HG02852 (cell line): Measurements from ENCODE around the gene MAP1LC3A.

Source experiments
- ATAC-seq: cut with Tn5 transposase; IDR thresholded peaks from one replicate; pipeline ENCODE4 v1.9.1; 2021; ENCODE audit warnings: mild to moderate bottlenecking, moderate library complexity; ENCODE audit not compliant: unreplicated experiment

Gene MAP1LC3A

DNA sequence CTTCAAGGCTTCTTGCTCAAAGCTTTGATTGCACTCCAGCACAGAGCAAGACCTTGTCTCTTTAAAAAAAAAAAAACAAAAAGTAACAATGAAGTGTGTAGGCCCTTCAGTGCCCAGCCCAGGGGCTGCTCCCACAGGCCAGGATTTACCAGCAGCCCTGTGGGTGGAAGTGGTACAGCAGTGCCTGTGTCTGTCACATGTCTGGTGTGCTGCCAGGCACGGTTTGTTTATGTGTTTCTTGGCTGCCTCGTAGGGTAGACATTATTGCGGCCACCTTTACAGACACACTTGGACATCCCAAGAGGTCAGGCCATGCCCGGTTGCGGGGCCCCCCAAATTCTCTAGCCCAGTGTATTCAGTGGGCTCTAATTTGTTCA lies 29.6 kb upstream of the MAP1LC3A start:
- no peak for ATAC-seq

DNA sequence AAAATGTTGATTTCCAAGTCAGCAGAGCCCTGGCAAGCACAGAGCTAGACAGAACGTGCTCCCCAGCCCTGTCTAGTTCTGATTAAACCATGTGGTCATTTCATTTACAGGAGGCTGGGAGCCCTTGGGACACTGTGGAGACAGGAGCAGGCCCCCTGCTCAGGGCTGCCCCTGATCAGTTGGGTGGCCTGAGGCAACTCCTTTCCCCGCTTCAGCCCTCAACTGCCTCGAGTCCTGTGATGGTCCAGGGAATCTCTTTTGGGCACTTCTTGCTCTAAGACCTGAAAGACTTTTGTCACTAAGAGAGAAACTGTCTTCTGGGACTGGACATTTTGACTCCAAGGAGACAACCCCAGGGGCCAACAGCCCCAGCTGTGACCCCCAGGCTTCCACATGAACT lies 28.8 kb upstream of the MAP1LC3A start:
- no peak for ATAC-seq

DNA sequence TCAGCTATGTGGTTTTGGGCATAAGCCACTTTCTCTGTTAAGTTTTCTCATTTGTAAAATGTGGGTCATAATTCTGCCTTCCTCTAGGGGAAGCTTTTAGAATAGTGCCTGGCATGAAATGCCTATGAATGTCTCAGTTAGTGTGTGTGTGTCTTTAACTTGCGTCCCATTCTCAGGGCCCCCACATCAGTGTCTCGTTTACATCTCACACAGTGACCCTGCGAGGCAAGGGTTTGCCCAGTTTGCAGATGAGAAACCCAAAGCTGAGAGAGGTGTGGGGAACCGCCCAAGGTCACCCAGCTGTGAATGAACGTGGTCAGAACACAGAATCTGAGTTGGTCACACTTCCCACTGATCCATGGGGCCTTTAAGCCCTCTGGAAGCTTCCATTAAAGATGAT lies 28.2 kb upstream of the MAP1LC3A start:
- no peak for ATAC-seq

DNA sequence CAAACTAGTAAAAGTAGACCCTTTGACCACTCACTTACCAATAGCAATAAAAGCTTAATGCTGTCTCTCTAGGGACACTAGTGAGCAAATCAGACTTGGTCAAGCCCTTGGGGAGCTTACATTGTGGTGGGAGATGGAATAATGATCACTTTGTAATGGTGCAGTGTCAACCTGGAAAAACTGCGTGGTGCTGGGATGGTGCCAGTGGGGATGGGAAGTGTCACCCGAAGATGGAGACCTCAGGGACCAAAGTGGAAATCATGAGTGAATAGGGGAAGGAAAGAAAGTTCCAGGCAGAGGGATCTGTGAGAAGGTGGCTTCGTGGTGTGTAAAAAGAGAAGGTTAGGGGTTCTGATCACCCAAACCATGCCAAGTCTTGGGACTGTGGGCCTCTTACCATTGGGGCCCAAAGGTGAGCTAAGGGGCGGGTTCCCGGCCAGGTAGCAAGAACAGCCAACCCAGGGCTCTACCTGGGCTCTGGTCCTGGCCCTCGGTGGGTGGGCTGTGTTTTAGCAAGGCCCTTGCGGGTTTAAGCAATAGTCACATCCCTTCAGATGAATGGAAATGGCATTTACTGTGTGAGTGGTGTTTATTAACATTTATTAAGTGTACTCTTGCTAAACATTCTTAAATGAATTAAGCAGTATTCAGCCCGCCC lies 26.8 kb upstream of the MAP1LC3A start:
- ATAC-seq, result no peak

DNA sequence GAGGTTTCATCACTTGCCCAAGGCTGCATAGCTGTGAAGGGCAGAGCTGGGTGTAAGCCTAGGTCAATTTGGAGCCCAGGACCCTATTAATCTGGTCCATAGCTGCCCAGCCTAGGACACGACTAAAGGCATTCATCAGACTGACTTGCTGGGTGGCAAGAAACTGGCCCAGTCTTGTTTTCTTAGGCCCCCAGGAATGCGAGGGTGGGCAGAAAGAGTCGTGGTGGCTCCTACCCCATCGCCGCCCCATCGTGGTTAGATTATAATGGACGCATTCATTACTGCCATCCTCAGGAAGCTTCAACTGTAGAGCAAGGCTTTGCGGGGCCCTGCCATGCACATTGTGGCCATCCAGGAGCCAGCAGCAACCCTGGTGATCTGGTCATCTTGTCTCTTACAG lies 26.2 kb upstream of the MAP1LC3A start:
- no peak for ATAC-seq

DNA sequence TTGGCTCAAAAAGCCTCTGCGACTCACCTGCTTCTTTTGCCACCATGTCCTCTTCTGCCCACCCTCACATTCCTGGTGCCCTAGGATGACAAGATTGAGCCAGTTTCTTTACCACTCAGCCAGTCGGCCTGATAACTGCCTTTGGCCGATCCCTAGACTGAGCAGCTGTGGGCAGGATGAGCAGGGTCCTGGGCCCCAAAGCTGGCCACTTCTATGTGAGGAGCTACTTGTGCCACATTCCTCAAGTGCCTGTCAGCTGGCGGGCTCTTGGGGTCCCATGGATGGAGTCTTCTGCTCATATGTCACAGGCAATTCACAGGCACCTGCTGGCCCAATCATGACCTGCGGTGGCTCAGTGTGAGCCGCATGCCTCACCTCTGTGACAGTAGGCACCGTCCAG lies 25.8 kb upstream of the MAP1LC3A start:
- ATAC-seq, result no peak

DNA sequence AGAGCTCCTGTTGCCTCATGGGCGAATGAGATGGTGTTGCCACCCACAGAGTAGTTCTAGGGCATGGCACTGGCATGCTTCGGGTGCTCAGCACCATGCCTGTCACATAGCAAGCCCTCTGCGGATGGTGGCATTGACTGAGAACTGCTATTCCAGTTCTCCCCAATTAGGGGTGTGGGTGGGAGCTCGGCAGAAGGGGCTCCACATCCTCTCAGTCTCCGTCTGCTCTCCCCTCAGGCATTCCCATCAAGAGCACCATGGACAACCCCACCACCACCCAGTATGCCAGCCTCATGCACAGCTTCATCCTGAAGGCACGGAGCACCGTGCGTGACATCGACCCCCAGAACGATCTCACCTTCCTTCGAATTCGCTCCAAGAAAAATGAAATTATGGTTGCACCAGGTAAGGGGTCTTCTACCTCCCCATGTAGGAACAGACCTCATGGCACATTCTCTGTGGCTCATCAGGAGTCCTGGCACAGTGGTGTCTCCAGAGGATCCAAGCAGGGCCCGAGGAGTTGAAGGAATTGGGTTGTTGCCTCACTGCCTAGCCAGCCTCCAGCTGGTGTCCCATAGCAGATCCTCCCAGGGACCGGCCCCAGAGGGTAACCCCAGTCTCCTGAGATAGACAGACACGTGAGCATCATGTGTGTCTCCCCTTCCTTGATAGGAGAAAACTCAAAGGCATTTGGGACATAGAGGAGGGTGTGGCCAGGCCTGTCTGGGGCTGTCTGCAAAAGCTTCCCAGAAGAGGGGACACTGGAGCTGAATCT lies 23.9 kb upstream of the MAP1LC3A start:
- ATAC-seq, result no peak

DNA sequence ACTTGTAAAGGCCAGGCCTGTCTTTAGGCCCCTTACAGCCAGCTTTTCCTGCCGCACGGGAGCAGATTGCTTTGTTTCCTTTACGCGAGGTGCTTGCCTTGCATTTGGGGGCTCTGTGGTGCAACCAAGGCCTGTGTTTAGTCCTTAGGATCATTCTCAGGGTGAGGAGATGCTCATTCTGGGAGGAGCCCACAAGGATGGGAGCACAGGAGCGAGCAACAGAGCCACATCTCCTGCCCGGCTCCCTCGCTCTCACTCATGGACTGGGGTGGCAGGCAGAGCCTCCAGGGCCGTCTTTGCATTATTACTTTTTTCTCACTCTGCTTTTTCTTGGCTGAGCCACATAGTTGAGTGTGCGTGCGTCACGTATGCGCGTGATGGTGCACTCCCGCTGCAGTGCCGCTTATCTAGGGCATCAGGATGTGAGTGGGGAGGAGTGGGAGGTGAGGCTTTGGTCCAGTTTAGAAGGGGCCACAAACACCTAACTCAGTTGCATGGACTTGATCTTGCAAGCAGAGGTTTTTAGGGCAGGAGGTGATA lies 23.1 kb upstream of the MAP1LC3A start:
- no peak for ATAC-seq

DNA sequence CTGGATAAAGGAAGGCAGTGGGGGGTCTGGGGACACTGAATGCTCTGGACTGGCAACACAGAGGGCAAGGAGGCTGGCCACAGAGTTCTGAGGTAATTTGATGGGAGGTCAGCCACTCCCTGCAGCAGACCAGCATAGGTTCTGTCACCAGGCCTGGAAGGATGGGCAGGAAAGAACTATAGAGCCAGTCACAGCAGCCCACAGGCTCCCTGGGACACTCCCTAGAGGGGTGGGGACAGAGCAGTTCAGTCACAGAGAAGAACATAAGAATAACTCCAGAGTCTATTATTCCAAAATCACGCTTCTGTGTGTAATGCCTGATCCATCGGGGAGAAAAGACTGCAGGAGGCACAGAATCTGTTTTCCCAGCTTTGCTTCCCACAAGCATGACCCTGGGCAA lies 22.7 kb upstream of the MAP1LC3A start:
- no peak for ATAC-seq

DNA sequence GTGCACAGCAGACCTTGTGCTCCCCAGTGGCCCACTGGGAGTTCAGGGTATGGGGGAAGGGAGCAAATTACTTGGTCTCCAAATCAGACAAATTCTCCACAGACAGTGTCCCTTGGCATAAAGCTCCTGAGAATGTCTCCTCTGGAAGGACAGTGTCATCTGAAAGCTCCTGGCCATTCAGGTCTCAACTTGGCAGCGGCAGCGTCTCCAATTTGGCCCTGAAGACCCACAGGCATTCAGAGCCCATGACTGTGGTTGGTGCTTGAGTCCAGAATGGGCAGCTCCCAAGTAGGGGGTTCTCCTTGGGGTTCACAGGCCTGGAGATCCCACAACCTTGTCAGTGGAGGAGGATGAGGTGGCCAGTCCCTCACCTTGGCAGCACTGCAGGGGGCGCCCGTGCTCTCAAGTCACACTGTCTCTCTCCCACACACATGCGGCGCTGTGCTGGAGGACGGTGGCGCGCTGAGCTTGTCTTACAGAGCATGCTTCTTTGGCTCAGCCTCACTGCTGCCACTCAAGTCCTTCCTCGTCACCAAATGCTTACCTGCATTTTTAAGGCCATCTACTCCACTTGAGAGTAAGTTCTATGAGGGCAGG lies 21.6 kb upstream of the MAP1LC3A start:
- no peak for ATAC-seq

DNA sequence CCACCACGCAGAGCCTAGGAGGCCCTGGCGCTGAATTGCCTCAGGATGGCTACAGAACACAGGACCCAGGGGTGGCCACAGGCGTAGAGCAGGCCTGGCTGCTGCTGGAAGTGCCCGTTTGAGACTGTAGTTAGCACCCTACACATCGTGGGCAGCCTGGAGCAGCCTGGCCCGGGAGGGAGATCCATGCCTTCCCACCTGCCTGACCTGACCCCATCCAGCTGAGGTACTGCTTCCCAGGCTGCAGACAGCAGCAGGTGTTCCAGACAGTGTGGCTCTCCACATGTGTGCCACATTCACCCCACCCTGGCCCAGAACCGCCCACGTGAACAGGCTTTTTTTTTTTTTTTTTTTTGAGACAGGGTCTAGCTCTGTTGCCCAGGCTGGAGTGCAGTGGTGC lies 20.9 kb upstream of the MAP1LC3A start:
- ATAC-seq, result no peak

DNA sequence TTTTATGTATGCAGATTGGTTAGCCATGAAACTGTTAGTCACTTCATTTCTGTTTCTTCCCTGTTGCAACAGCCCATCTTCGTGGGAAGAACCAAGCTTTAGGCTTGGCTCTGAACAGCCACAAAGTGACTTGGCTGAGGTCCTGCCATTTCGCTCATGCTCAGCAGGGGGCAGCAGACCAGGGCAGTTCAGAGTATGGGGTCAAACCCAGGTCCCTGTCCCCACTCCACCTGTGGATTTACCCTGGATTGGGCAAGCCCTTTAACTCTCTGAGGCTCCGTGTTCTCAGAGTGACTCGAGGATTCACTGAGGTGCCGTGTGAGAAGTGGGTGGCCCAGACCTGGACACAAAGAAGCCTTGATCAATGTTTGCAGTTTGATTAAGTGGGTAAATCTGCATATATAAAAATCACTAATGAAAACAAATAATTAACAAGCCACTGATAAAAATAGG lies 19.8 kb upstream of the MAP1LC3A start:
- ATAC-seq, result no peak

DNA sequence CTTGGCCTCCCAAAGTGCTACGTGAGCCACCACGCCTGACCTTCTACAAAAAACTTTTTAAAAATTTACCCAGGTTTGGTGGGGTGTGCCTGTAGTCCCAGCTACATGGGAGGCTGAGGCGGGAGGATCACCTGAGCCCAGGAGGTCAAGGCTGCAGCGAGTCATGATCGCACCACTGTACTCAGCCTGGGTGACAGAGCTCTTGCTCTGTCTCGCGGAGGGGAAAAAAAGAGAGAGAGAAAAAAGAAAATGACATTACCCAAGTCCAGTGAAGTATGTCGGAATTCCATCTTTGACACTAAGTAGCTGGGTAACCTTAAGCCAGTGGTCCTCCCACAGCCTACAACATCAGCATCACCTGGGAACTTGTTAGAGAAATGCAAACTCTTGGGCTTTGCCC lies 18.8 kb upstream of the MAP1LC3A start:
- no peak for ATAC-seq

DNA sequence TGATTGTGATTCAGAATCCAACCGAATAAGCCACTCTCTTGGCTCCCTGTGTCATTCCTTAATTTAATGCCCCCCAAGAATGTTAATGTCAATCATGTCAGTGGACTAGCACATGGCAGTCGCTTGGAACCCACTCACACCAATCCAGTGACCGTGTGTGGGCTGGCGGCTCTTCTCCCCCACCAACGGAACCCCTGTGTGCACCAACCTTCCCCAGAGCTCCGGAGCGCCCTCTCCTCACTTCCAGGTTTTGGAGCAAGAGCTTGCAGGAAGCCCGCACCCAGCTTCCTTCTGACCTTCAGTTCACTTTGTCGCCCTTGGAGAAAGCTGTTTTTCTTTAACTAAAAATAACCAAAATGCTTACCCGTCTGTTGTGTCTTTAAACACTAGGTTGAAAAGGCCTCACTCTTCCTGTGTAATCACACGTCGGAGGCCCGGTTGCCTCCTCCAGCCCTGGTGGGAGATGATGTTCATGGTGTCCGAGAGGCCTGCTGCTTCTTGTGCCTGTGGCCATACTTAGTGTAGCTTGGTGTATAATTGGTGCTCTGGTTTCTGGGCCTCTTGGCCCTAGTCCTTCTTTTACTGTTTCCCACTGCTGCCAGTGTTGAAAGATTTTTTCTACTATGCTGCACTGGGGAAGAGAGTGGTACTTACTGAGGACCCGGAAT lies 17.8 kb upstream of the MAP1LC3A start:
- ATAC-seq, result no peak

DNA sequence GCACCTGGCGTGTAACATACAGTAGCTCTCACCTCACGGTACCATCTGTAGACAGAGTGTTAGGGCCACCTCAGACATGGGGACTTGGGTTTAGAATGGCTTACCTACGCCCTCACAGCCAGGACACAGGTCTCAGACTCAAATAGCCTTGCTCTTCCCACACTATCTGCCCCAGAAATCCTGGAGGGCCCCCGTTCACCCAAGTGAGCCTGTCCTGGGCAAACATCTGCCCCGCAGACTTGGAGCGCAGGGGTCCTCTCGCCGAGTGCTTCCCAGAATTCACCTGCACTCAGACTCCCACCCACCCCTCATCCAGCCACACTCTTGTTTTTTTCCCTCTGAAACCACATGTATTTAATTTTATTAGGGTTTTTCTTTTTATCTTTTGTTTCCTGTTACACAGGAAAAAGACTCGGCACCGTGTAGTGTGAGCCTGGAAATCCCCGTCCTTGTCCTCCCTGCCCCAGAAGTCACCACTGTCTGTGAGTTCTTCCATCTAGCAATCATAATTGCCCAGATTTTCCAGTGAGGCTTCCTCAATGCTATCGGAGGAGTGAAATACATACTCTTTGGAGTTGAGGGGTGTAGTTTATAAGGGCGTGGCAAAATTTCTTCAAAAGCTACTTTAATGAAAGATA lies 17.1 kb upstream of the MAP1LC3A start:
- ATAC-seq, result no peak

DNA sequence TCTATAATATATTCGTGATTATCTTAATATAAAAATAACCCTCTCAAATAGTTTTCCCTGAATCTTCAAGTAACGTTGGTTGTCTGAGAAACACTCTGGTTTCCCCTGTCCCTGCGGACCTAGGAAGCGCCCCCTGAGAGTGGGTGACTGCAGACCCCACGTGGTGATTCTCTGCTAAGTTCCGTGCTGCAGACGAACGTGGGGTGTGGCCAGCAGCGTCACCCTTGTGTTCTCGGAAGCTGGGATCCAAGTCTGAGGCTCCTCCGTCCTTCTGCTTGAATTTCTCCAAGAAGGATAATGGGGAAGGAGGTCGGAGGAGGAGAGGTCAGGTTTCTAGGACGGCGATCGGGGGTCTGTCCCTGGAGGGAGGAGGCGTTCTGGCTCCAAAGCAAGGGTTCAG lies 16.6 kb upstream of the MAP1LC3A start:
- no peak for ATAC-seq

DNA sequence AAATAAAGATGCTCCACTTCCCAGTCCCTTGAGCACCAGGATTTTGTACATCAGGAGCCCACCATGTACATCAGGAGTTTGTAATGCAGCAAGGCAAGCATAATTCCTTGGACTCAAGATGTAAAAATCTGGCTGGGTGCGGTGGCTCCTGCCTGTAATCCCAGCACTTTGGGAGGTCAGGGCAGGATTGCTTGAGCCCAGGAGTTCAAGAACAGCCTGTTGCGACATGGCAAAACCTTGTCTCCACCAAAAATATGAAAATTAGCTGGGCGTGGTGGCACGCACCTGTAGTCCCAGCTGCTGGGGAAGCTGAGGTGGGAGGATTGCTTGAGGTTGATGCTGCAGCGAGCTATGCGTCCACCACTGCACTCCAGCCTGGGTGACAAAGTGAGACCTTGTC lies 16.1 kb upstream of the MAP1LC3A start:
- ATAC-seq, result no peak

DNA sequence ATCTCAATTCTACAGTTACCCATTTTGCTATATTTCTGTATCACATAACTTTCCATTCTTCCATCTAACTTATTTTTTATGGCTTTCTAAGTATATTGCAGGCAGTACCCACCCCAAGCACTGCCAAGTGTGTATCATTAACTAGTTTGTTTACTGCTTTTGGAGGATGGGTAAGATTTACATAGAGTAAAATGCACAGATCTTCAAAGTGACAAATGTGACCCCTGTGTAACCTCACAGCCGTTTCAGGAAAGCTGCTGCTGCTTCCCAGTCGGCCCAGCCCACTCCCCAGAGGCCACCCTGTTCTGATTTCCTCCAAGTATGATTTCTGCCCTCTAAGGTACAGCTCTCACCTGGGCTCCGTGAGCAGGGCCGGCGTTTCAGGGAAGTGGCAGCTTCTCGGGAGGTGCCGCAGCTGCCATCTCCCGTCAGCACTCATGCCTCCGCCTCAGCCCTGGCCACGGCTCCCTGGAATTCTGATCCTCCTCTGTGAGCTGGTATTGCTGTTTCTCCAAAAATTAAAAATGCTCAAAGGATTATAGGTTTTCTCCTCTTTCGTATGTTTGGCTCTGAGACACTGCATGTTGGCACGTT lies 15.0 kb upstream of the MAP1LC3A start:
- ATAC-seq, result no peak

DNA sequence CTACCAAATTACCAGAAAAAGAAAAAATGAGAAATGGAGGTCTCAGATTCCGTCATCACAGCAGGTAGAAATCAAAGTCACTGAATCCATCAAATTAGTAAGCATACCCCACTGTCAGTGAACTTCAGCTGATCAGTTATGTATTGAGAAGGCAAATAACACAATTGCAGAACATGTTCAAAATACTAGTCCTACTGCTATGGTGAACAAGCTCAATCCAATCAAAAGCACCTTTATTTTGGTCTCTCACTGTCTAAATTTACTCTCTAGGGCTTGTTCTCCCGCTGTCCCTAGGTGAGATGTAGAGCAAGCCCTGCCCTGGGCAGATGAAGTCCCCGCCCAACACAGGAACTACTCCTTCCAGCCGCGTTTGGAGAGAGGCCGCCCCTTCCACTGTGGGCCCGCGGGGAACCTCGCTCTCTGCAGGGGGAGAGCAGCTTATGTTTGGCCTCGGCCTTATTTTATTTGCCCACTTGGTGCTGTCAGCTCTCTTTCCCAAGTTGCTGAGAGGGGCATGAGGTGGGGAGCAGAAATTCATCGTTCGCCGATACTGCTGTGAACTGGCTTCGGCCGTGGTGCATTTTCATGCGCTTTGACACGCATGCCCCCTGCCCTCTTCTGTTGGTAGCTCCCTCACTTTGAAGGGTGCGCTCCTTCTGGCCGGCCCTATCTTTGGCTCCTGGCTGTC lies 14.3 kb upstream of the MAP1LC3A start:
- no peak for ATAC-seq

DNA sequence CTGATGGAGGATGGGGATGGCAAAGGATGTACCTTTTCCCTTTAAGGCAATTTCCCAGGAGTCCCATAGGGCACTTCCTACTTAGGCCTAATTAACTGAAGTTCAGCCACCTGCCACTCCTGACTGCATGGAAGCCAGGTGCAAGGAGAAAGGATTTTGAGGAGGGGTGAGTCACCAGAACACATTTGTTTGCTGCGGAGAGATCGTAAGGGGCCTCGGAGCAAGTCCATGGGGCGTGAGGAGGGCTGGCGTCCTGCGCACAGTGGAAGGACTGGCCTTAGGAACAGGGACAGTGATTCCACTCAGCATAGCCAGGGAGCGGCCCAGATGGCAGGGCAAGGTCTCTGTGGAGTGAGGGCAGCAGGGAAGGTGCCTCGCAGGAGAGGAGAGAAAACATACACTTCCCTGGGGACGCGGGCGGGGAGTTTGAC lies 11.8 kb upstream of the MAP1LC3A start:
- ATAC-seq, result no peak
